A673 (cell line): ENCODE data around the gene CNTN2.

Experiments
- EZH2 ChIP-seq: fragments of 200-600 bp; sonication (generic); IDR thresholded peaks from 2 replicates; pipeline ENCODE4 v1.6.1; 2017; ENCODE audit warnings: borderline replicate concordance, low read depth, mild to moderate bottlenecking, mixed read lengths, antibody characterized with exemption, low read length; ENCODE audit not compliant: poor library complexity, severe bottlenecking
- TF ChIP-seq, protein P1 (sequence below): fragments of 300-800, 200-600 bp; sonication (generic); conservative IDR thresholded peaks from 2 replicates; pipeline ENCODE4 v1.5.1; 2017; ENCODE audit warnings: low read depth, mild to moderate bottlenecking, antibody characterized with exemption, low read length, moderate library complexity, mixed read lengths

DNA sequence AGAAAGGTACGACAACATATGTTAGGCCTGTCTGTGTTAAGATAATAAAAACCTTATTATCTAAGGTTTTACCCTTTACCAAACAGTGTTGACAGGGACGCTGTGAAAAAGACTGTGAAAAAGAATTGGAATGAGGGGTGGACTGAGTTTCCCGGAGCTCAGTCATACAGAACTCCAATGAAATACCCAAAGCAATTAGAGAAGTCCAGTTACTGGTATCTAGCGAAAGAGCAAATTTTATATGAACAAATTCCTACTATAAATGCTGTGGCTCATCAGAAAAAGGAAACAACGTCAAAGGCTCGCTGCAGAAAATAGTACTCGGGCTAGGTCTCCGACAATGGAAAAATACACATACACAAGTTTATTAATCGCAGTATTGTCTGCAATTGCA, 79.5 kb downstream of the CNTN2 start:
- TF ChIP-seq, protein P1, sequence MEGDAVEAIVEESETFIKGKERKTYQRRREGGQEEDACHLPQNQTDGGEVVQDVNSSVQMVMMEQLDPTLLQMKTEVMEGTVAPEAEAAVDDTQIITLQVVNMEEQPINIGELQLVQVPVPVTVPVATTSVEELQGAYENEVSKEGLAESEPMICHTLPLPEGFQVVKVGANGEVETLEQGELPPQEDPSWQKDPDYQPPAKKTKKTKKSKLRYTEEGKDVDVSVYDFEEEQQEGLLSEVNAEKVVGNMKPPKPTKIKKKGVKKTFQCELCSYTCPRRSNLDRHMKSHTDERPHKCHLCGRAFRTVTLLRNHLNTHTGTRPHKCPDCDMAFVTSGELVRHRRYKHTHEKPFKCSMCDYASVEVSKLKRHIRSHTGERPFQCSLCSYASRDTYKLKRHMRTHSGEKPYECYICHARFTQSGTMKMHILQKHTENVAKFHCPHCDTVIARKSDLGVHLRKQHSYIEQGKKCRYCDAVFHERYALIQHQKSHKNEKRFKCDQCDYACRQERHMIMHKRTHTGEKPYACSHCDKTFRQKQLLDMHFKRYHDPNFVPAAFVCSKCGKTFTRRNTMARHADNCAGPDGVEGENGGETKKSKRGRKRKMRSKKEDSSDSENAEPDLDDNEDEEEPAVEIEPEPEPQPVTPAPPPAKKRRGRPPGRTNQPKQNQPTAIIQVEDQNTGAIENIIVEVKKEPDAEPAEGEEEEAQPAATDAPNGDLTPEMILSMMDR = peak; percentile 23; the same call in 1 of the 2 replicates
- TF ChIP-seq EZH2 = no peak
